Measurements from ENCODE around the gene PARP8. TPM values are rescaled to one million over a fixed set of nuclear protein-coding genes. Genes with fewer than 3 reads are reported as not detected.

The PARP8 gene
- total RNA-seq, 6 donors from 2014 or later: 33.3 to 64.1 (median 34.6) TPM

- WGBS, 2 donors: 81 to 88% methylated on average over 1 of the region's 1 CpG
- DNase-seq (no peak), ATAC-seq (ENCODE audit: low FRiP score in 2 of 2) (no peak)
- H3K27me3 ChIP-seq: no peaks in the 10 kb centered on the region
- H3K4me1 ChIP-seq: no peaks in the 10 kb centered on the region
- H3K9me3 ChIP-seq: no peaks in the 10 kb centered on the region
- TF ChIP-seq POLR2A (IDR thresholded peaks at IDR 0.05): no peak
- no peak for TF ChIP-seq CTCF (IDR thresholded peaks at IDR 0.05)
- TF ChIP-seq EP300 (IDR thresholded peaks at IDR 0.05): no peak
- TF ChIP-seq POLR2AphosphoS5 (IDR thresholded peaks at IDR 0.05): no peak
- no peak overlapping the region for H3K27ac ChIP-seq
- no peaks in the 10 kb centered on the region for H3K36me3 ChIP-seq
- no peak overlapping the region for H3K4me3 ChIP-seq
Measured at GRCh38 chr5:50855001-50855400, 188.6 kb downstream of the PARP8 start.

- ATAC-seq (ENCODE audit: low FRiP score in 2 of 2): peak in 1 of 2 donors; percentile 63
- no peak for TF ChIP-seq POLR2AphosphoS5 (IDR thresholded peaks at IDR 0.05)
- no peak for TF ChIP-seq EP300 (IDR thresholded peaks at IDR 0.05)
- TF ChIP-seq POLR2A (IDR thresholded peaks at IDR 0.05): no peak
- TF ChIP-seq CTCF (IDR thresholded peaks at IDR 0.05): no peak
Measured at GRCh38 chr5:50856401-50857119, 190.1 kb downstream of the PARP8 start.

GRCh38 chr5:50863534-50864170 is 197.2 kb downstream of the PARP8 start:
- 92 to 93% methylated on average over 3 of the region's 3 CpGs for WGBS, 2 donors

More at GRCh38 chr5:50856401-50857119, 190.1 kb downstream of the PARP8 start:
- no peak overlapping the region for H3K4me3 ChIP-seq
- H3K36me3 ChIP-seq: no peaks in the 10 kb centered on the region
- H3K9me3 ChIP-seq: no peaks in the 10 kb centered on the region
- no peaks in the 10 kb centered on the region for H3K4me1 ChIP-seq
- DNase-seq: no peak
- no peak overlapping the region for H3K27ac ChIP-seq
- no peaks in the 10 kb centered on the region for H3K27me3 ChIP-seq
- 22 to 36% methylated on average over 3 of the region's 3 CpGs for WGBS, 2 donors

GRCh38 chr5:50864466-50864865 is 198.0 kb downstream of the PARP8 start:
- no peak for TF ChIP-seq POLR2AphosphoS5 (IDR thresholded peaks at IDR 0.05)
- no peak for TF ChIP-seq EP300 (IDR thresholded peaks at IDR 0.05)
- TF ChIP-seq POLR2A (IDR thresholded peaks at IDR 0.05): no peak
- no peak for TF ChIP-seq CTCF (IDR thresholded peaks at IDR 0.05)
- ATAC-seq (ENCODE audit: low FRiP score in 2 of 2) (no peak), DNase-seq (no peak)
- 61 to 77% methylated on average over 2 of the region's 2 CpGs for WGBS, 2 donors
- Histone ChIP-seq H3K4me3 (no peak overlapping the region), H3K4me1 (no peaks in the 10 kb centered on the region), H3K36me3 (no peaks in the 10 kb centered on the region), H3K27me3 (no peaks in the 10 kb centered on the region), H3K9me3 (no peaks in the 10 kb centered on the region), H3K27ac (no peak overlapping the region)

More at GRCh38 chr5:50863534-50864170, 197.2 kb downstream of the PARP8 start:
- no peaks in the 10 kb centered on the region for H3K4me1 ChIP-seq
- no peak overlapping the region for H3K27ac ChIP-seq
- H3K4me3 ChIP-seq: no peak overlapping the region
- TF ChIP-seq POLR2AphosphoS5 (IDR thresholded peaks at IDR 0.05) (no peak), CTCF (IDR thresholded peaks at IDR 0.05) (no peak), EP300 (IDR thresholded peaks at IDR 0.05) (no peak), POLR2A (IDR thresholded peaks at IDR 0.05) (no peak)
- DNase-seq: no peak
- H3K36me3 ChIP-seq: no peaks in the 10 kb centered on the region
- no peaks in the 10 kb centered on the region for H3K27me3 ChIP-seq
- no peak for ATAC-seq (ENCODE audit: low FRiP score in 2 of 2)
- H3K9me3 ChIP-seq: no peaks in the 10 kb centered on the region

Data from upper lobe of left lung (tissue), 6 donors.